Liver (tissue), 3 donors: ENCODE data around the gene ANKRD11.

ENCODE experiments used
- ATF3 ChIP-seq: IDR thresholded peaks from 2 replicates; pipeline ENCODE4 v1.6.1; 2016; ENCODE audit warnings: antibody characterized with exemption
- CTCF ChIP-seq: fragments of 150-350 bp; IDR thresholded peaks from 2 replicates; pipeline ENCODE4 v1.5.1; 2017; ENCODE audit warnings: improper control_type of control experiment, low read depth, low read length; ENCODE audit not compliant: missing input control
- FOXA1 ChIP-seq: IDR thresholded peaks from 2 replicates; pipeline ENCODE4 v1.6.1; 2016; ENCODE audit warnings: antibody characterized with exemption
- RAD21 ChIP-seq, 2 donors: IDR thresholded peaks; 2 replicates each; pipeline ENCODE4 v1.6.1; 2016; ENCODE audit warnings: antibody characterized with exemption in 2 of 2, mild to moderate bottlenecking in 2 of 2
- REST ChIP-seq: IDR thresholded peaks from 2 replicates; pipeline ENCODE4 v1.6.1; 2016; ENCODE audit warnings: antibody characterized with exemption, mild to moderate bottlenecking
- ZBTB33 ChIP-seq: IDR thresholded peaks from 2 replicates; pipeline ENCODE4 v1.6.1; 2016; ENCODE audit warnings: antibody characterized with exemption
- donor health status: healthy.
- donor health status: healthy.

- TF ChIP-seq REST (no peak), CTCF (no peak), ZBTB33 (no peak), RAD21 (IDR thresholded peaks at IDR 0.05) (no peak), ATF3 (no peak), FOXA1 (no peak)
These were observed 154.4 kb downstream of the ANKRD11 start for GRCh38 chr16:89335803-89336485.
